HepG2 (cell line): ENCODE data around the gene SYT8.

Experiments used
- AGO1 ChIP-seq: fragments of 200-400 bp; formaldehyde crosslinking; IDR thresholded peaks from 2 replicates; pipeline ENCODE4 v1.6.1; 2017; ENCODE audit warnings: mild to moderate bottlenecking, low read depth, low read length, moderate library complexity; ENCODE audit not compliant: poor library complexity, severe bottlenecking
- ATRX ChIP-seq: sonication (generic); formaldehyde crosslinking; IDR thresholded peaks from 2 replicates; pipeline ENCODE4 v1.4.0; 2020; ENCODE audit warnings: missing genetic modification reagents, borderline replicate concordance
- CEBPG ChIP-seq: IDR thresholded peaks from 2 replicates; pipeline ENCODE4 v1.6.1; 2016
- MTA1 ChIP-seq: sonication (generic); formaldehyde crosslinking; IDR thresholded peaks from 2 replicates; pipeline ENCODE4 v1.4.0; 2020; ENCODE audit warnings: missing genetic modification reagents, mild to moderate bottlenecking, borderline replicate concordance
- NCOA1 ChIP-seq: sonication (generic); formaldehyde crosslinking; IDR thresholded peaks from 2 replicates; pipeline ENCODE4 v1.9.0; 2021; ENCODE audit warnings: missing genetic modification reagents
- NCOR1 ChIP-seq: fragments of 200-600 bp; sonication (generic); IDR thresholded peaks from 2 replicates; pipeline ENCODE4 v1.7.0; 2017; ENCODE audit warnings: antibody characterized with exemption, low read length, borderline replicate concordance
- NFE2 ChIP-seq: sonication (generic); formaldehyde crosslinking; IDR thresholded peaks from 2 replicates; pipeline ENCODE4 v1.4.0; 2020; ENCODE audit warnings: missing genetic modification reagents
- RFX5 ChIP-seq: IDR thresholded peaks from 2 replicates; pipeline ENCODE4 v1.6.1; 2011; ENCODE audit warnings: low read depth, low read length, improper control_type of control experiment
- ZNF605 ChIP-seq: sonication (generic); formaldehyde crosslinking; IDR thresholded peaks from 2 replicates; pipeline ENCODE4 v1.8.0; 2022; ENCODE audit warnings: mild to moderate bottlenecking, missing genetic modification reagents
- ZNF83 ChIP-seq: sonication (generic); formaldehyde crosslinking; IDR thresholded peaks from 2 replicates; pipeline ENCODE4 v1.4.0; 2020; ENCODE audit warnings: missing genetic modification reagents, mild to moderate bottlenecking, borderline replicate concordance
- ZSCAN25 ChIP-seq: sonication (generic); formaldehyde crosslinking; IDR thresholded peaks from 2 replicates; pipeline ENCODE4 v1.8.0; 2022; ENCODE audit warnings: mild to moderate bottlenecking, missing genetic modification reagents
- TF ChIP-seq, protein P1 (sequence below): sonication (generic); formaldehyde crosslinking; conservative IDR thresholded peaks from 2 replicates; pipeline ENCODE4 v1.4.0; 2020; ENCODE audit warnings: missing genetic modification reagents

GRCh38 chr11:1858576-1858975 is 23.8 kb downstream of the SYT8 start:
- TF ChIP-seq AGO1 (no peak), MTA1 (CRISPR knock-in tag) (no peak), CEBPG (no peak), ZNF605 (CRISPR knock-in tag) (no peak), NFE2 (CRISPR knock-in tag) (no peak), ZNF83 (CRISPR knock-in tag) (no peak), RFX5 (no peak), NCOR1 (no peak), NCOA1 (CRISPR knock-in tag) (no peak), ATRX (CRISPR knock-in tag) (no peak), ZSCAN25 (CRISPR knock-in tag) (no peak)
- TF ChIP-seq, protein P1, sequence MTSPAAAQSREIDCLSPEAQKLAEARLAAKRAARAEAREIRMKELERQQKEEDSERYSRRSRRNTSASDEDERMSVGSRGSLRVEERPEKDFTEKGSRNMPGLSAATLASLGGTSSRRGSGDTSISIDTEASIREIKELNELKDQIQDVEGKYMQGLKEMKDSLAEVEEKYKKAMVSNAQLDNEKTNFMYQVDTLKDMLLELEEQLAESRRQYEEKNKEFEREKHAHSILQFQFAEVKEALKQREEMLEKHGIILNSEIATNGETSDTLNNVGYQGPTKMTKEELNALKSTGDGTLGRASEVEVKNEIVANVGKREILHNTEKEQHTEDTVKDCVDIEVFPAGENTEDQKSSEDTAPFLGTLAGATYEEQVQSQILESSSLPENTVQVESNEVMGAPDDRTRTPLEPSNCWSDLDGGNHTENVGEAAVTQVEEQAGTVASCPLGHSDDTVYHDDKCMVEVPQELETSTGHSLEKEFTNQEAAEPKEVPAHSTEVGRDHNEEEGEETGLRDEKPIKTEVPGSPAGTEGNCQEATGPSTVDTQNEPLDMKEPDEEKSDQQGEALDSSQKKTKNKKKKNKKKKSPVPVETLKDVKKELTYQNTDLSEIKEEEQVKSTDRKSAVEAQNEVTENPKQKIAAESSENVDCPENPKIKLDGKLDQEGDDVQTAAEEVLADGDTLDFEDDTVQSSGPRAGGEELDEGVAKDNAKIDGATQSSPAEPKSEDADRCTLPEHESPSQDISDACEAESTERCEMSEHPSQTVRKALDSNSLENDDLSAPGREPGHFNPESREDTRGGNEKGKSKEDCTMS (CRISPR knock-in tag) = no peak
